Keratinocyte (primary cell): ENCODE data around the gene CABLES2. TPM values are rescaled to one million over a fixed set of nuclear protein-coding genes. Genes with fewer than 3 reads are reported as not detected.

Experiments
- DNase-seq: peaks from one replicate; pipeline ENCODE4 v3.0.0-alpha.2; 2011; ENCODE audit warnings: low read depth, missing footprints, low spot score
- FAIRE-seq: peaks from 2 replicates; lab custom pipeline; 2011; peaks lifted over from hg19 to GRCh38; lab: Jason Lieb, UNC
- H2AFZ ChIP-seq: 2 replicates; pipeline ENCODE4 v1.6.0; 2012; ENCODE audit warnings: low read length, control low read depth, inconsistent platforms; ENCODE audit not compliant: control insufficient read depth
- H3K27ac ChIP-seq: 2 replicates; pipeline ENCODE4 v1.5.1; 2011; ENCODE audit warnings: low read length; ENCODE audit not compliant: control insufficient read depth, insufficient read depth
- H3K27me3 ChIP-seq: 3 replicates; pipeline ENCODE4 v1.6.0; 2011; ENCODE audit warnings: low read length; ENCODE audit not compliant: control insufficient read depth, insufficient read depth; ENCODE audit errors: extremely low read depth
- H3K36me3 ChIP-seq, 2 experiments: 2 replicates in 1 of 2; 3 replicates in 1 of 2; pipeline ENCODE4 v1.5.1; 2011; ENCODE audit warnings: low read length in 2 of 2, mild to moderate bottlenecking in 1 of 2; ENCODE audit not compliant: control insufficient read depth in 2 of 2, insufficient read depth in 2 of 2; ENCODE audit errors: extremely low read depth in 1 of 2
- H3K4me1 ChIP-seq: 3 replicates; pipeline ENCODE4 v1.5.1; 2011; ENCODE audit warnings: low read length; ENCODE audit not compliant: control insufficient read depth, insufficient read depth; ENCODE audit errors: extremely low read depth
- H3K4me2 ChIP-seq: 3 replicates; pipeline ENCODE4 v1.6.0; 2011; ENCODE audit warnings: low read depth, low read length; ENCODE audit not compliant: control insufficient read depth, insufficient read depth; ENCODE audit errors: extremely low read depth
- H3K4me3 ChIP-seq, 3 experiments: fragments of 200-600 bp in 1 of 3; sonication (generic) in 1 of 3; 2 replicates in 2 of 3; 3 replicates in 1 of 3; pipeline ENCODE4 v1.5.1; 2011 to 2016; ENCODE audit warnings: low read length in 3 of 3, mild to moderate bottlenecking in 3 of 3, control low read depth in 2 of 3, inconsistent platforms in 1 of 3, low read depth in 1 of 3, mixed read lengths in 1 of 3, mixed run types in 1 of 3, moderate library complexity in 1 of 3; ENCODE audit not compliant: control insufficient read depth in 2 of 3, insufficient read depth in 2 of 3; ENCODE audit errors: extremely low read depth in 1 of 3
- H3K79me2 ChIP-seq: 2 replicates; pipeline ENCODE4 v1.6.0; 2012; ENCODE audit warnings: low read length; ENCODE audit not compliant: control insufficient read depth, insufficient read depth
- H3K9ac ChIP-seq: 3 replicates; pipeline ENCODE4 v1.6.0; 2011; ENCODE audit warnings: low read length; ENCODE audit not compliant: control insufficient read depth, insufficient read depth; ENCODE audit errors: extremely low read depth
- H3K9me1 ChIP-seq: 3 replicates; pipeline ENCODE4 v1.6.0; 2011; ENCODE audit warnings: low read length; ENCODE audit not compliant: control insufficient read depth, insufficient read depth; ENCODE audit errors: extremely low read depth
- H3K9me3 ChIP-seq: 2 replicates; pipeline ENCODE4 v1.5.1; 2012; ENCODE audit warnings: low read depth, low read length; ENCODE audit not compliant: control insufficient read depth
- H4K20me1 ChIP-seq: 3 replicates; pipeline ENCODE4 v1.6.0; 2011; ENCODE audit warnings: low read length; ENCODE audit not compliant: control insufficient read depth, insufficient read depth; ENCODE audit errors: extremely low read depth
- CTCF ChIP-seq, 3 experiments: IDR thresholded peaks in 1 of 3; conservative IDR thresholded peaks in 1 of 3; optimal IDR thresholded peaks in 1 of 3; 2 replicates in 2 of 3; 3 replicates in 1 of 3; pipeline versions ENCODE3 to v1.5.1; 2011; ENCODE audit warnings: low read length in 3 of 3, mild to moderate bottlenecking in 3 of 3, moderate library complexity in 2 of 3, control low read depth in 1 of 3, inconsistent platforms in 1 of 3; ENCODE audit not compliant: insufficient read depth in 2 of 3; ENCODE audit errors: extremely low read depth in 1 of 3
- EZH2 ChIP-seq: IDR thresholded peaks from one replicate; pipeline ENCODE4 v1.6.1; 2012; ENCODE audit warnings: inconsistent platforms, mild to moderate bottlenecking, low read length, moderate library complexity
- dilution Hi-C: fragments of 300-500 bp; cut with MboI; formaldehyde crosslinking; loops from one replicate; pipeline ENCODE4 v1.7.0; 2020; ENCODE audit warnings: low sequenced_read_pairs; ENCODE audit not compliant: extremely low pct_ligation_motif_present
- polyA plus RNA-seq, 5 experiments: library from polyadenylated mRNA; depleted of rRNA in 3 of 5; stranded (reverse) in 3 of 5; stranded (forward) in 1 of 5; unstranded in 1 of 5; fragments of >200 nt; gene quantifications; 1 replicate in 1 of 5; 2 replicates in 3 of 5; 3 replicates in 1 of 5; pipeline versions ENCODE4 v1.2.1 to v1.2.3, GENCODE V29; 2011 to 2012; ENCODE audit warnings: missing spikeins in 2 of 5, low read depth in 1 of 5, low replicate concordance in 1 of 5

CABLES2 gene
- polyA plus RNA-seq, 1 donor (not counting 4 experiments of a cell fraction or from before 2014, with no cell fraction given): 2.2 TPM

GRCh38 chr20:62359043-62359490, 48.0 kb downstream of the CABLES2 start:
- TF ChIP-seq EZH2 (no peak), CTCF (optimal IDR thresholded peaks at IDR 0.05 in 1 of 3, IDR thresholded peaks at IDR 0.05 in 1 of 3, conservative IDR thresholded peaks at IDR 0.05 in 1 of 3; ENCODE audit: extremely low read depth in 1 of 3, insufficient read depth in 2 of 3, low read length in 3 of 3) (no peak)
- dilution Hi-C loops: no loop called here
- no peaks in the 10 kb centered on the region for H3K27me3 ChIP-seq
- H3K27ac ChIP-seq: no peak overlapping the region
- peaks cover 84% of the 10 kb centered on the region for H3K4me1 ChIP-seq
- H3K9me3 ChIP-seq: no peaks in the 10 kb centered on the region
- H3K36me3 ChIP-seq: peaks cover 10 to 17% of the 10 kb centered on the region in 2 experiments
- FAIRE-seq (no peak), DNase-seq (no peak)
- H3K4me2 ChIP-seq: no peak overlapping the region
- no peak overlapping the region for H3K4me3 ChIP-seq
- H4K20me1 ChIP-seq: peaks cover 28% of the 10 kb centered on the region
- no peaks in the 10 kb centered on the region for H3K9me1 ChIP-seq
- H3K79me2 ChIP-seq: peaks cover 67% of the 10 kb centered on the region
- no peak overlapping the region for H2AFZ ChIP-seq
- no peak overlapping the region for H3K9ac ChIP-seq

GRCh38 chr20:62358171-62359042, 48.7 kb downstream of the CABLES2 start:
- Histone ChIP-seq H3K9me1 (no peaks in the 10 kb centered on the region), H3K4me3 (no peak overlapping the region), H3K9me3 (no peaks in the 10 kb centered on the region), H3K79me2 (peaks cover 70% of the 10 kb centered on the region), H3K9ac (no peak overlapping the region), H2AFZ (no peak overlapping the region), H3K27me3 (no peaks in the 10 kb centered on the region), H3K4me1 (peaks cover 83% of the 10 kb centered on the region), H3K4me2 (peak overlapping the region; percentile 10), H3K36me3 (peaks cover 10 to 17% of the 10 kb centered on the region in 2 experiments), H3K27ac (no peak overlapping the region), H4K20me1 (peaks cover 24% of the 10 kb centered on the region)
- no peak for DNase-seq
- dilution Hi-C loops: no loop called here
- no peak for TF ChIP-seq CTCF (optimal IDR thresholded peaks at IDR 0.05 in 1 of 3, IDR thresholded peaks at IDR 0.05 in 1 of 3, conservative IDR thresholded peaks at IDR 0.05 in 1 of 3; ENCODE audit: extremely low read depth in 1 of 3, insufficient read depth in 2 of 3, low read length in 3 of 3)
- no peak for TF ChIP-seq EZH2
- no peak for FAIRE-seq
